Suprapubic skin (tissue), 3 donors: ENCODE data around the gene CDC42EP5.

Experiments
- EP300 ChIP-seq: sonication (generic); formaldehyde crosslinking; IDR thresholded peaks from one replicate; pipeline ENCODE4 v1.6.1; 2017; ENCODE audit warnings: antibody characterized with exemption
- POLR2A ChIP-seq, 2 donors: fragments of 450-650 bp; IDR thresholded peaks; one replicate each; pipeline ENCODE4 v1.6.1; 2017; ENCODE audit warnings: antibody characterized with exemption in 2 of 2, mild to moderate bottlenecking in 2 of 2, moderate library complexity in 2 of 2
- TF ChIP-seq, protein P1 (sequence below), 2 donors: fragments of 200-600 bp in 1 of 2; fragments of 450-650 bp in 1 of 2; sonication (generic) in 1 of 2; IDR thresholded peaks; one replicate each; pipeline ENCODE4 v1.5.1; 2016 to 2019; ENCODE audit warnings: antibody characterized with exemption in 2 of 2, mild to moderate bottlenecking in 1 of 2, moderate library complexity in 1 of 2

DNA sequence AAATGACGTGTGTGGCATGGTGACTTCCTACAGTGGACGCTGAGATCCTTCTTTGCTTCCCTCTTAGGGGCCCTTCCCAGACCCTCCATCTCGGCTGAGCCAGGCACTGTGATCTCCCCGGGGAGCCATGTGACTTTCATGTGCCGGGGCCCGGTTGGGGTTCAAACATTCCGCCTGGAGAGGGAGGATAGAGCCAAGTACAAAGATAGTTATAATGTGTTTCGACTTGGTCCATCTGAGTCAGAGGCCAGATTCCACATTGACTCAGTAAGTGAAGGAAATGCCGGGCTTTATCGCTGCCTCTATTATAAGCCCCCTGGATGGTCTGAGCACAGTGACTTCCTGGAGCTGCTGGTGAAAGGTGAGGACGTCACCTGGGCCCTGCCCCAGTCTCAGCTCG is 34.7 kb upstream of the CDC42EP5 start:
- no peak for TF ChIP-seq EP300
- TF ChIP-seq, protein P1, sequence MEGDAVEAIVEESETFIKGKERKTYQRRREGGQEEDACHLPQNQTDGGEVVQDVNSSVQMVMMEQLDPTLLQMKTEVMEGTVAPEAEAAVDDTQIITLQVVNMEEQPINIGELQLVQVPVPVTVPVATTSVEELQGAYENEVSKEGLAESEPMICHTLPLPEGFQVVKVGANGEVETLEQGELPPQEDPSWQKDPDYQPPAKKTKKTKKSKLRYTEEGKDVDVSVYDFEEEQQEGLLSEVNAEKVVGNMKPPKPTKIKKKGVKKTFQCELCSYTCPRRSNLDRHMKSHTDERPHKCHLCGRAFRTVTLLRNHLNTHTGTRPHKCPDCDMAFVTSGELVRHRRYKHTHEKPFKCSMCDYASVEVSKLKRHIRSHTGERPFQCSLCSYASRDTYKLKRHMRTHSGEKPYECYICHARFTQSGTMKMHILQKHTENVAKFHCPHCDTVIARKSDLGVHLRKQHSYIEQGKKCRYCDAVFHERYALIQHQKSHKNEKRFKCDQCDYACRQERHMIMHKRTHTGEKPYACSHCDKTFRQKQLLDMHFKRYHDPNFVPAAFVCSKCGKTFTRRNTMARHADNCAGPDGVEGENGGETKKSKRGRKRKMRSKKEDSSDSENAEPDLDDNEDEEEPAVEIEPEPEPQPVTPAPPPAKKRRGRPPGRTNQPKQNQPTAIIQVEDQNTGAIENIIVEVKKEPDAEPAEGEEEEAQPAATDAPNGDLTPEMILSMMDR (IDR thresholded peaks at IDR 0.05): no peak
- TF ChIP-seq POLR2A (IDR thresholded peaks at IDR 0.05): no peak
